OCI-LY3 (cell line): Measurements from ENCODE around the gene MDP1.

ENCODE experiments used
- H2AFZ ChIP-seq: fragments of 200-600, 300-600 bp; shearing (Covaris generic); 2 replicates; pipeline ENCODE4 v1.6.0; 2014; ENCODE audit warnings: antibody characterized with exemption, low read depth, low read length
- H3K27ac ChIP-seq: fragments of 200-600, 300-600 bp; sonication (generic); 2 replicates; pipeline ENCODE4 v1.5.1; 2014; ENCODE audit warnings: mild to moderate bottlenecking, low read length, moderate library complexity, mixed read lengths
- H3K27me3 ChIP-seq: fragments of 200-600, 300-600 bp; sonication (generic); 2 replicates; pipeline ENCODE4 v1.6.1; 2014; ENCODE audit warnings: low read depth, low read length, mixed read lengths
- H3K36me3 ChIP-seq: fragments of 200-600, 300-600 bp; sonication (generic); replicated peaks from 2 replicates; pipeline ENCODE3; 2014; ENCODE audit warnings: low read depth, low read length, mixed read lengths
- H3K4me1 ChIP-seq: fragments of 300-600, 200-600 bp; sonication (generic); 2 replicates; pipeline ENCODE4 v1.6.1; 2014; ENCODE audit warnings: low read length, mixed read lengths
- H3K4me2 ChIP-seq: fragments of 200-600, 300-600 bp; sonication (generic); 2 replicates; pipeline ENCODE4 v1.6.1; 2014; ENCODE audit warnings: low read length, mixed read lengths
- H3K4me3 ChIP-seq: fragments of 300-600, 200-600 bp; sonication (generic); 2 replicates; pipeline ENCODE4 v1.5.1; 2014; ENCODE audit warnings: antibody characterized with exemption, mild to moderate bottlenecking, low read length, moderate library complexity
- H3K79me2 ChIP-seq: fragments of 300-600, 200-600 bp; shearing (Covaris generic); 2 replicates; pipeline ENCODE4 v1.6.1; 2014; ENCODE audit warnings: mild to moderate bottlenecking, low read length, mixed read lengths
- H3K9ac ChIP-seq: fragments of 300-600, 200-600 bp; shearing (Covaris generic); 2 replicates; pipeline ENCODE4 v1.6.0; 2014; ENCODE audit warnings: mild to moderate bottlenecking, low read length, moderate library complexity
- H3K9me3 ChIP-seq: fragments of 200-600, 300-600 bp; shearing (Covaris generic); 2 replicates; pipeline ENCODE4 v1.6.1; 2014; ENCODE audit warnings: low read length, mixed read lengths; ENCODE audit not compliant: insufficient read depth
- H4K20me1 ChIP-seq: fragments of 200-600, 300-600 bp; sonication (generic); 2 replicates; pipeline ENCODE4 v1.6.1; 2016; ENCODE audit warnings: low read length, mixed read lengths; ENCODE audit not compliant: insufficient read depth
- CTCF ChIP-seq: fragments of 200-600, 300-600 bp; sonication (generic); IDR thresholded peaks from 2 replicates; pipeline ENCODE4 v1.5.1; 2014; ENCODE audit warnings: antibody characterized with exemption, low read length, low read depth
- EZH2phosphoT487 ChIP-seq: fragments of 200-600 bp; shearing (Covaris generic); IDR thresholded peaks from 2 replicates; pipeline ENCODE4 v1.6.1; 2018; ENCODE audit warnings: antibody characterized with exemption, mixed run types, low read depth

The MDP1 gene

GRCh38 chr14:24172871-24173281 lies 43.0 kb downstream of the MDP1 start:
- no peak overlapping the region for H3K27ac ChIP-seq
- no peaks in the 10 kb centered on the region for H3K4me1 ChIP-seq
- H4K20me1 ChIP-seq, result no peaks in the 10 kb centered on the region
- no peak overlapping the region for H3K9ac ChIP-seq
- no peaks in the 10 kb centered on the region for H3K27me3 ChIP-seq
- H3K9me3 ChIP-seq, result no peaks in the 10 kb centered on the region
- H3K36me3 ChIP-seq, result peaks cover 17% of the 10 kb centered on the region
- no peak overlapping the region for H2AFZ ChIP-seq
- no peak overlapping the region for H3K4me3 ChIP-seq
- H3K4me2 ChIP-seq, result no peak overlapping the region
- TF ChIP-seq CTCF (no peak), EZH2phosphoT487 (no peak)
- no peaks in the 10 kb centered on the region for H3K79me2 ChIP-seq

DNA sequence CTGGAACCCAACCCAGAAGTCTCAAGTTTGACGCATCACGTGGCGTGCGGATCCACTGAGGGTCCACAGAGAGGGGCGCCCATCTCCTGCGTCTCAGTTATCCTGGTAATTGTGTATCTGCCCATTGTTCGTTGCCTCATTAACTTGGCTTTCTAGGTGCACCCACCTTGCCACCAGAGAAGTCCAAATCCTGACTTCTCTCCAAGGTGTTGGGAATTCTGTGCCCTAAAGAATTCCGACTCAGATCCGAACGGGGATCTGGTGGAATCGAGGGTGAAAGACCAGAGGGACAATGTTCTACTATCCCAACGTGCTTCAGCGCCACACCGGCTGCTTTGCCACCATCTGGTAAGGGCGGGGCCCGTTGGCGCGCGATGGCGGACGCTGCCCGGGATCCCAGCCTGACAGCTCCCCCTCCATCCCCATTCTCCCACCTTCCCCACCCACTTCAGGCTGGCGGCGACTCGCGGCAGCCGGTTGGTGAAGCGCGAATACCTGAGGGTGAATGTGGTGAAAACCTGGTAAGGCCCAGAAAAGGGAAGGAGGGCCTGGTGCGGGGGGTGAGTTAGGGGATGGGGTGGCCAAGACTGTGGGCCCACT lies 43.5 kb downstream of the MDP1 start:
- H3K79me2 ChIP-seq, result no peaks in the 10 kb centered on the region
- H3K27me3 ChIP-seq, result no peaks in the 10 kb centered on the region
- no peaks in the 10 kb centered on the region for H3K4me1 ChIP-seq
- TF ChIP-seq CTCF, result no peak
- TF ChIP-seq EZH2phosphoT487, result no peak
- H3K36me3 ChIP-seq, result peaks cover 21% of the 10 kb centered on the region
- H3K4me3 ChIP-seq, result no peak overlapping the region
- no peaks in the 10 kb centered on the region for H4K20me1 ChIP-seq
- H3K4me2 ChIP-seq, result no peak overlapping the region
- H2AFZ ChIP-seq, result no peak overlapping the region
- no peak overlapping the region for H3K27ac ChIP-seq
- no peak overlapping the region for H3K9ac ChIP-seq
- H3K9me3 ChIP-seq, result no peaks in the 10 kb centered on the region

DNA sequence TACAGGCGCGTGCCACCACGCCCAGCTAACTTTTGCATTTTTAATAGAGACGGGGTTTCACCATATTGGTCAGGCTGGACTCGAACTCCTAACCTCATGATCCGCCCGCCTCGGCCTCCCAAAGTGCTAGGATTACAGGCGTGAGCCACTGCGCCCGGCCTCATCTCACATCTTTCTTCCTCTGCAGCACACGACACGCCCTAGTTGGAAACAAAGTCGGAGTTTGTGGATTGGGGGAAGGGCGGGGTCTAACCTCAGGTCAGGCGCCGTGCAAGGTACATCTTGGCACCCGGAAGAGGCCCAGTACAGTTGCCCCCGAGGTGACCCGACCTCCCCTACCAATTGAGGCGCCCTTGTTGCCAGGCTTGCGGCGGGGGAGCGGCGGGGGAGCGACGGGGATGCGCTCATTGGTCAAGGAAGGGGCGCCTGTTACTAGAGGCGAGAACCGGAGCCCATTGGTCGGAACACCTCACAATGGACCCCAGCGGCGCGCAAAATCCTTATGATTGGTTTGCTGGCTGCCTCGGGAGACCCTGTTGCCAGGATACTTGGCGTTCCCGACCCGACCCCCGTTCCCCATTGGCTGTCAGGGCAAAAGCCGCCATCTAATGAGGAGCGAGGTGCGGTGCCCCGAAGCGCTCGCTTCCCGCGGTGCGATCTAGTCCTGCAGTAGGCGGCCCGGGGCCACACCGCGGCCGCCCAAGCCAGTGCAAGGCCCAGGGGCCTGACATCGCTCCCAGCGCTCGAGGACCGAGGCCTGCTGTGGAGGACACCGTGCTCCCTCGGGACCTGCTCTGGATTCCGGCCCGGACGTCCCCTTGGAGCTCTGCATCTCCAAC lies 44.2 kb downstream of the MDP1 start, which contains the start of gene REC8:
TSS of gene REC8 (plus strand) at position 659 of the 839 bp plus-strand sequence. CDS start 473 bp downstream, outside the sequence.
- H3K4me1 ChIP-seq, result no peaks in the 10 kb centered on the region
- H3K27me3 ChIP-seq, result no peaks in the 10 kb centered on the region
- no peaks in the 10 kb centered on the region for H3K79me2 ChIP-seq
- no peak within 1 kb of the TSS for H3K4me3 ChIP-seq
- no peaks in the 10 kb centered on the region for H3K9me3 ChIP-seq
- TF ChIP-seq EZH2phosphoT487, result no peak
- no peaks in the 10 kb centered on the region for H4K20me1 ChIP-seq
- H2AFZ ChIP-seq, result no peak within 1 kb of the TSS
- no peak within 1 kb of the TSS for H3K4me2 ChIP-seq
- no peak within 1 kb of the TSS for H3K27ac ChIP-seq
- H3K9ac ChIP-seq, result no peak within 1 kb of the TSS
- peaks cover 16% of the 10 kb centered on the region for H3K36me3 ChIP-seq

- no peak for TF ChIP-seq EZH2phosphoT487
- no peak for TF ChIP-seq CTCF
- Histone ChIP-seq H3K4me1 (no peaks in the 10 kb centered on the region), H3K36me3 (peaks cover 43% of the 10 kb centered on the region), H3K9me3 (no peaks in the 10 kb centered on the region), H4K20me1 (no peaks in the 10 kb centered on the region), H3K4me2 (no peak overlapping the region), H3K79me2 (peaks cover 8% of the 10 kb centered on the region; the same call in 1 of the 2 replicates), H2AFZ (no peak overlapping the region), H3K4me3 (no peak overlapping the region), H3K27me3 (no peaks in the 10 kb centered on the region), H3K27ac (no peak overlapping the region), H3K9ac (no peak overlapping the region)
These were observed 48.3 kb downstream of the MDP1 start for GRCh38 chr14:24167469-24168114.
